SIG-M5 treated with dmso at 0.1 percent for 504 hours (cell line): ENCODE measurements around the gene HHEX.
"Not testable (repeated sequence)": the region's sequence is repeated elsewhere in the genome, so short reads cannot be mapped to it uniquely, and the experiment has no call there.

Experiments used
- DNase-seq: peaks from one replicate; lab custom pipeline; 2025; ENCODE audit not compliant: unreplicated experiment; lab: John Stamatoyannopoulos, UW

HHEX gene

GRCh38 chr10:92732958-92733357 lies 43.2 kb downstream of the HHEX start:
- no peak for DNase-seq

- no peak for DNase-seq
Observed at GRCh38 chr10:92734301-92734700, 44.5 kb downstream of the HHEX start.

- no peak for DNase-seq
Observed at GRCh38 chr10:92735938-92736337, 46.2 kb downstream of the HHEX start.

GRCh38 chr10:92737484-92737883 lies 47.7 kb downstream of the HHEX start:
- DNase-seq, result no peak

GRCh38 chr10:92740762-92741161 lies 51.0 kb downstream of the HHEX start:
- DNase-seq, result no peak

GRCh38 chr10:92741741-92742140 lies 52.0 kb downstream of the HHEX start:
- not testable (repeated sequence) for DNase-seq

- peak; percentile 87 for DNase-seq
Observed at GRCh38 chr10:92742331-92743228, 52.8 kb downstream of the HHEX start.
